Motor neuron (in vitro differentiated cells): ENCODE results near the gene SUSD2. TPM values are rescaled to one million over a fixed set of nuclear protein-coding genes. Genes with fewer than 3 reads are reported as not detected.
"Not testable (repeated sequence)": the region's sequence is repeated elsewhere in the genome, so short reads cannot be mapped to it uniquely, and the experiment has no call there.

Experiments
- ATAC-seq, 8 experiments: fragments of 200-7000 bp; cut with Tn5 transposase; replicated peaks in 6 of 8; 2 replicates each; pipeline ENCODE4 v1.8.0; 2021; ENCODE audit warnings: mild to moderate bottlenecking in 8 of 8, moderate library complexity in 8 of 8
- H3K27ac ChIP-seq, 2 donors: fragments of 250-450 bp; sonication (Bioruptor Pico); 2 replicates each; pipeline ENCODE4 v1.9.0; 2021; ENCODE audit warnings: antibody characterized with exemption in 2 of 2, mild to moderate bottlenecking in 2 of 2, moderate library complexity in 1 of 2
- H3K4me1 ChIP-seq, 2 donors: fragments of 250-450 bp; sonication (Bioruptor Pico); replicated peaks in 1 of 2; 2 replicates each; pipeline ENCODE4 v1.6.1; 2021; ENCODE audit warnings: antibody characterized with exemption in 2 of 2, mild to moderate bottlenecking in 2 of 2, moderate library complexity in 1 of 2
- H3K4me3 ChIP-seq, 5 donors: fragments of 250-450 bp; sonication (Bioruptor Pico); 2 replicates each; pipeline ENCODE4 v1.9.0; 2021; ENCODE audit warnings: antibody characterized with exemption in 5 of 5, mild to moderate bottlenecking in 5 of 5, moderate library complexity in 4 of 5
- WGBS, 10 experiments: fragments of 450-650 bp; shearing (Covaris generic); methylation state at CpG; one replicate each; pipeline ENCODE4 v1.0.0; 2022; 5-methylcytosine and 5-hydroxymethylcytosine counted together
- in situ Hi-C, 9 experiments: fragments of 400-800 bp; cut with MboI; loops; one replicate each; pipeline ENCODE4 v1.15.0; 2021; ENCODE audit warnings: low sequenced_read_pairs in 9 of 9, low pct_unique_long_range_greater_than_20kb in 2 of 9; ENCODE audit not compliant: unreplicated experiment in 9 of 9
- total RNA-seq, 8 experiments: library from RNA; unstranded; fragments of 300-600 nt; gene quantifications; 2 replicates each; pipeline versions ENCODE4 v1.2.3 to v1.2.4, GENCODE V29; 2022

Gene SUSD2
- total RNA-seq, 8 experiments from 2014 or later, result 0.22 to 7.6 (median 1.3) TPM

DNA sequence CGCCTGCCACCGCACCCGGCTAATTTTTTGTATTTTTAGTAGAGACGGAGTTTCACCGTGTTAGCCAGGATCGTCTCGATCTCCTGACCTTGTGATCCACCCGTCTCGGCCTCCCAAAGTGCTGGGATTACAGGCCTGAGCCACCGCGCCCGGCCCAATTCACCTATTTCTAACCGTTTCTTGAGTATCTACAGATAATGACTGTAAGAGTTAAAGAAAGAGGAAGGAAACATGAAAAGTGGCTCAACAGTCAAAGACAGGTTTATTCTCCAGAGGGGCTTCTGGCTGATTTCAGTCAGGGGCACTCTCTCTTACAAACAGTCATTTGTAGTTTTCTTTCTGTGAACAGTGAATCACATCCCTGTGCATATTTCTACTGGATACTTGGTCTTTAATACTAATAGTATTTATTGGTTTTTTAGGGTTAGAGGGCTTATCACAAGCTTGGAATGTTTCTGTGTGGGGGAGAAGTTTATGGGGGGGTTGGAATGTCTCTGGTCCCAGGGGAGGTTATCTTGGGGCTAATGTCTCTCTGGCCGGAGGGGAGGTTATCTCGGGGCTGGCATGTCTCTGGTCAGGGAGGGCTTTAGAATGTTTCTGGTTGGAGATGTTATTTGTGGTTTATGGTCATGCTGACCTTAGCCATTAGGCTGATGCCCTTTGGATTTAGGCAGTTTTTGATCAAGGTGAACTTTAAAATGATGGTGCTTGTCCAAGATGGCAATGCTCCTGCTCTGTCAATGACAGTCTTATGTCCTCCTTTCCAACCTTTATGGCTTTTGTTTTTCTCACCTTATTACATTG, 25.4 kb downstream of the SUSD2 start:
- in situ Hi-C loops, H3K27ac ChIP-seq: not testable (repeated sequence)
- WGBS, 10 experiments, result 88 to 100% (median 96%) methylated on average over 1 to 13 of the region's 15 CpGs; no CpG with 5 or more reads in 3 of the 10 experiments

DNA sequence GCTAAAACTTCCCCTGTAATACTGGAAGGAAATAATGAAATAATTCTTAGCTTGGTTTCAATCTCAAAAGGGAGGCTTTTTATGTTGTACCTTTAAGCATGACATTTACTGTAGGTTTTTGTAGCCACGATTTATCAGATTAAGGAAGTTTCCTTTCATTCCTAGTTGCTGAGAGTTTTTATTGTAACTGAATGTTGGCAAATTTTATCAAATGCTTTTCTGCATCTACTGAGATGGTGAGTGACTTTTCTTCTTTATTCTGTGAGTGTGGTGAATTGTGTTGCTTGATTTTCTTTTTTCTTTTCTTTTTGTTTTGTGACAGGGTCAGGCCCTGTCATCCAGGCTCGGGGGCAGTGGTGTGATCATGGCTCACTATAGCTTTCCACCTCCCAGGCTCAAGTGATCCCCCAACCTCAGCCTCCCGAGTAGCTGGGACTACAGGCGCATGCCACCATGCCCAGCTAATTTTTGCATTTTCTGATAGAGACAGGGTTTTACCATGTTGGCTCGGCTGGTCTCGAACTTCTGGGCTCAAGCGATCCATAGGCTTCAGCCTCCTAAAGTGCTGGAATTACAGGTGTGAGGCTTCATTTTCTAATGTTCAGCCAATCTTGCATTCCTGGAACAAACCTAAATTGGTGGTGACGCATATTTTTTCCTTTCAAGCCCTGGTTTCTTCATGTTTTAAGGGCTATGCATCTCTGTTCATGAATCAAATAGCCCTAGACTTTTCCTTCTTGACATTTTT, 26.2 kb downstream of the SUSD2 start:
- in situ Hi-C loops, result no loop called here
- H3K4me3 ChIP-seq, result no peak overlapping the region
- 29 to 93% (median 66%) methylated on average over 1 to 7 of the region's 8 CpGs for WGBS, 10 experiments
- no peak for ATAC-seq
- H3K27ac ChIP-seq, result no peak overlapping the region
- peaks cover 0 to 3% of the 10 kb centered on the region in 2 donors for H3K4me1 ChIP-seq

More for the DNA sequence above, 25.4 kb downstream of the SUSD2 start:
- not testable (repeated sequence) for ATAC-seq, H3K4me3 ChIP-seq, H3K4me1 ChIP-seq

DNA sequence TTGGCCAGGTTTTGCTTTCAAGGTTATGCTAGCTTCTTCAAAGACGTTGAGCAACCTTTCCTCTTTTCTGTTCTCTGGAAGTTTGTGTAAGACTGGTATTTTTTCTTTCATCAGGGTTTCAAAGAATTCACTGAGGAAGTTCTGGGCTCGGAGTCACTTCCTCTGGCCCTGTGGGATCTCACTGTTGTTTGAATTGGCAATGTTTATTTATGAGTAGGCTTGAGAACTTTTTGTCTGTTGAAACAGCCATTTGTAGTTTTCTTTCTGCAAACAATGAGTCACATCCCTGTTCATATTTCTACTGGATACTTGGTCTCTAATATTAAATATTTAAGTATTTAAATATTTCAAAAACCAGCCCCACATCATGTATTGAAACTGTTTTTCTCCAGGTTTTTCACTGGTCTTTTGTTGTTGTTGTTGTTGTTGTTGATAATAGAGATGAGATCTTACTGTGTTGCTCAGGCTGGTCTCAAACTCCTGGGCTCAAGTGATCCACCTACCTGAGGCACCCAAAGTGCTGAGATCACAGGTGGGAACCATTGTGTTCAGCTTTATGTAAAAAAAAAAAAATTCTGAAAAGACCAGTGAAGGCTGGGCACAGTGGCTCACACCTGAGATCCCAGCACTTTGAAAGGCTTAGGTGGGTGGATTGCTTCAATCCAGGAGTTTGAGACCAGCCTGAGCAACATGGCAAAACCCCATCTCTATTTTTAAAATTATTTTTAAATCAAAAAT, 26.9 kb downstream of the SUSD2 start:
- Histone ChIP-seq H3K4me3 (no peak overlapping the region), H3K4me1 (peaks cover 0 to 3% of the 10 kb centered on the region in 2 donors), H3K27ac (no peak overlapping the region)
- in situ Hi-C loops, result no loop called here
- WGBS, 10 experiments, result 0 to 50% (median 20%) methylated on average over 1 to 2 of the region's 2 CpGs; no CpG with 5 or more reads in 1 of the 10 experiments
- peak in 3 of 8 experiments; percentile 20 to 39 (median 26) for ATAC-seq

DNA sequence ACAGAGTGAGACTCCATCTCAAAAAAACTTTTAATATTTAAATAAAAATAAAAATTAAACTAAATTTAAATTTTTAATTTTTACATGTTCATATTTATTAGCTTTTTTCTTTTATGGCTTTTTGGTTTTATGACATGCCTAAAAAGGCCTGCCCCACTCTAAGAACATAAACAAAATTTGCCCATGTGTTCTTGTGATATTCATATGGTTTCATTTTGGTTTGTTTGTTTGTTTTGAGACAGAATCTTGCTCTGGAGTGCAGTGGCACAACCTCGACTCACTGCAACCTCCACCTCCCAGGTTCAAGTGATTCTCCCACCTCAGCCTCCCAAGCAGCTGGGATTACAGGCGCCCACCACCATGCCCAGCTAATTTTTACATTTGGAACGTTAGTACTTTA, 27.7 kb downstream of the SUSD2 start:
- ATAC-seq, result no peak
- Histone ChIP-seq H3K27ac (no peak overlapping the region), H3K4me1 (peaks cover 0 to 3% of the 10 kb centered on the region in 2 donors), H3K4me3 (no peak overlapping the region)
- 47 to 100% (median 100%) methylated on average over 1 to 3 of the region's 3 CpGs; no CpG with 5 or more reads in 3 of the 10 experiments for WGBS, 10 experiments
- in situ Hi-C loops, result no loop called here

DNA sequence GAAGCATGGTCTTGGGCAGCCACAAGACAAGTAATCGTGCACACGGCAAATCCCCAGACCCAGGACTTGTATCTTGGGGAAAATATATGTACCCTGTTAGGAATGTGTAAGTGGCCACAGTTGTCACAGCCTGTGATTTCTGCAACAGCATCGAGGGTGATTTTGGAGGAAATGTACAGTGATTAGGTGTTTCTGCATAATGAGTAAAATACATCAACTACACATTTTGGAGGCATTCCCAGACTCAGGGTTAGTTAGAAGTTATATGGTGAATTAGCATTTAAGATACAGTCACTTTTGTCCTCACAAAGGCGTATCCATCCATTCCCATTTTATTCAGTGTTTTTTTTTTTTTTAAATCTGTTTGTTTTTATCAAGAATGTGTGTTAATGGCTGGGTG, 28.4 kb downstream of the SUSD2 start:
- no peak for ATAC-seq
- WGBS, 10 experiments, result 20 to 96% (median 82%) methylated on average over 1 to 4 of the region's 4 CpGs; no CpG with 5 or more reads in 4 of the 10 experiments
- H3K27ac ChIP-seq, result no peak overlapping the region
- peaks cover 0 to 3% of the 10 kb centered on the region in 2 donors for H3K4me1 ChIP-seq
- in situ Hi-C loops, result no loop called here
- no peak overlapping the region for H3K4me3 ChIP-seq

DNA sequence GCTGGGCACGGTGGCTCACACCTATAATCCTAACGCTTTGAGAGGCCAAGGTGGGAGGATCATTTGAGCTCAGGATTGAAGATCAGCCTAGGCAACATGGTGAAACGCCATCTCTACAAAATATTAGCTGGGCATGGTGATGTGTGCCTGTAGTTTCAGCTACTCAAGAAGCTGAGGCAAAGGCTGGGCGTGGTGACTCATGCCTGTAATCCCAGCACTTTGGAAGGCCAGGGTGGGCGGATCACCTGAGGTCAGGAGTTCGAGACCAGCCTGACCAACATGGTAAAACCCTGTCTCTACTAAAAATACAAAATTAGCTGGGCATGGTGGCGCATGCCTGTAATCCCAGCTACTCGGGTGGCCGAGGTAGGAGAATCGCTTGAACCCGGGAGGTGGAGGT, 29.1 kb downstream of the SUSD2 start:
- ATAC-seq, H3K4me3 ChIP-seq, H3K27ac ChIP-seq, in situ Hi-C loops, H3K4me1 ChIP-seq: not testable (repeated sequence)
- WGBS, 10 experiments, result 80 to 95% (median 89%) methylated on average over 1 to 10 of the region's 11 CpGs; no CpG with 5 or more reads in 2 of the 10 experiments

DNA sequence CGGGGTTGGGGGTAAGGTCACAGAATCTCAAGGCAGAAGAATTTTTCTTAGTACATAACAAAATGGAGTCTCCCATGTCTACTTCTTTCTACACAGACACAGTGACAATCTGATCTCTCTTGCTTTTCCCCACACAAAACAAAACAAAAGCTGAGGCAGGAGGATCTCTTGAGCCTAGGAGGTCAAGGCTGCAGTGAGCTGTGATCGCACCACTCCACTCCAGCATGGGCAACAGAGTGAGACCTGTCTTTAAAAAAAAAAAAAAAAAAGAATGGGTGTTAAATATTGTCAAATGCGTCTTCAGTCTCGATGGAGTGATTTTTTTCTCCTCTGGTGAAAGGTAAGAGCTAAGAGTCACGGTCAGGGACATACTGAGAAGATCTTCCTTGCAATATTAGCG, 30.4 kb downstream of the SUSD2 start:
- H3K4me3 ChIP-seq, ATAC-seq, H3K27ac ChIP-seq, H3K4me1 ChIP-seq, in situ Hi-C loops: not testable (repeated sequence)
- 60 to 100% (median 92%) methylated on average over 1 to 4 of the region's 6 CpGs for WGBS, 10 experiments

DNA sequence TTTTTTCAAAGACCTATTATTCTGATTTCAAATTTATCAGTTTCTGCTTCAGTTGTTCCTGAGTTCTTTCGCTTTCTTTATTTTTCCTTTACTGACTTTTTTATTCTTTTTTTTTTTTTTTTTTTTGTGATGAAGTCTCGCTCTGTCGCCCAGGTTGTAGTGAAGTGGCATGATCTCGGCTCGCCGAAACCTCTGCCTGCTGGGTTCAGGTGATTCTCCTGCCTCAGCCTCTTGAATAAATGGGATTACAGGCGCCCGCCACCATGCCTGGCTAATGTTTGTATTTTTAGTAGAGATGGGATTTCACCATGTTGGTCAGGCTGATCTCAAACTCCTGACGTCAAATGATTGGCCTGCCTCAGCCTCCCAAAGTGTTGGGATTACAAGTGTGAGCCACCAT, 31.8 kb downstream of the SUSD2 start:
- H3K4me1 ChIP-seq, ATAC-seq, H3K4me3 ChIP-seq, H3K27ac ChIP-seq, in situ Hi-C loops: not testable (repeated sequence)
- WGBS, 10 experiments, result 81 to 100% (median 97%) methylated on average over 1 to 9 of the region's 9 CpGs

DNA sequence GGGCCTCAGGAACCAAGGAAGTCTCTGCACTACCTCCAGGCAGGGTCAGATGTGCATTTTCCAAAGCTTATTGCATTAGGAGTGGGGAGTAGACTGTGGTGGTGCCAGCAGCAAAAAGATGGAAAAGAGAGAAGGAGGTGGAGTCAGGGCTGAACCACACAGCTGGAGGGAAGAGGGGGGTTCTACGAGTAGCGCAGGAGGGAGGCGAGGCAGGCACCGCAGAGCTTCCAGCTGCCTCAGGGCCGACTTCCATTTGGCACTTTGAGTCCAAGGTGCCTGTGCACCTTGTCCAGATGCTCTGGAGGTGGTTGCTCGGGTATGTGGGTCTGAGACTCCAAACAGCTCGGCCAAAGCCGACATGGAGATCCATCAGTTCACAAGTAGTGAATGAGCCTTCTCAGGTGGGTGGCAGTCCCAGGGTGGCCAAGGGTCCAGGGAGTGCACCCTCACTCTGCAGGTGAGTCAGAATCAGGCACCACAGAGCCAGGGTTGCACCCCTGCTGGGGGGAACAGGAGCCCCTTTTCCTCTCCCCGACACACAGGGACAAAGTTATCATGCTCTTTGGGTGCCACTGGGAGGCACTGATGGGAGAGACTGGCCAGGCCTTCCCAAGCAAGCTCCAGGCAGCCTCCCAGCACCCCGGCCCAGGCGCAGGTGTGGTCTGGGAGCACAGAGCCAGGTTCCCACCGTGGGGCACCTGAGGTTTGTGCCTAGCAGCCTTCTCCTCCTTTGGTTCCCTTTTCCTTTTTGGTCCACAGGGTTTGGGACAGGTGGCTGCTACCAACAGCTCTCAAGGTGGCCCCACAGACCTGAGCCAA, 33.4 kb downstream of the SUSD2 start:
- Histone ChIP-seq H3K4me3 (no peak overlapping the region), H3K4me1 (peaks cover 0 to 3% of the 10 kb centered on the region in 2 donors), H3K27ac (no peak overlapping the region)
- WGBS, 10 experiments, result 37 to 79% (median 72%) methylated on average over 2 to 5 of the region's 12 CpGs; no CpG with 5 or more reads in 6 of the 10 experiments
- in situ Hi-C loops, result no loop called here
- peak in 3 of 8 experiments; percentile 40 to 55 (median 42) for ATAC-seq

DNA sequence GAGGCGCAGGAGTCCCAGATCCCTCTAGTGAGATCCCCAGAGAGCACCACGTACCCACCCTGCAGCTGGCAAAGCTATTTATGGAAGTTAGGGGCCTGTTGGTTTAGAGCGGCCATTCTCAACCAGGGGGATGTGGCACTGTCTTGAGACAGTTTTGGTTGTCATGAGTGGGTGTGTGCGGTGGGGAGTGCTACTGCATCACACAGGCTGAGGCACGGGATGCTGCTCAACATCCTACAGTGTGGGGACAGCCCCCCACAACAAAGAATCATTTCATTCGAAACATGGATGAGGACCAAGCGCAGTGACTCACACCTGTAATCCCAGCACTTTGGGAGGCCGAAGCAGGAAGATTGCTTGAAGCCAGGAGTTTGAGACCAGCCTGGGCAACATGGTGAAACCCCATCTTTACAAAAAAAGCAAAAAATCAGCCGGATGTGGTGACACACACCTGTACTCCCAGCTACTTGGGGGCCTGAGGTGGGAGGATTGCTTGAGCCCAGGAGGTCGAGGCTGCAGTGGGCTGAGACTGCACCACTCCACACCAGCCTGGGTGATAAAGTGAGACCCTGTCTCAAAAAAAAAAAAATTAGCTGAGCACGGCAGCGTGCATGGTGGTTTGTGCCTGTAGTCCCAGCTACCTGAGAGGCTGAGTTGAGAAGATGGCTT, 35.4 kb downstream of the SUSD2 start:
- Histone ChIP-seq H3K4me3 (no peak overlapping the region), H3K4me1 (peaks cover 0 to 3% of the 10 kb centered on the region in 2 donors), H3K27ac (no peak overlapping the region)
- in situ Hi-C loops, result no loop called here
- 66 to 93% (median 89%) methylated on average over 2 to 7 of the region's 12 CpGs; no CpG with 5 or more reads in 2 of the 10 experiments for WGBS, 10 experiments
- no peak for ATAC-seq

DNA sequence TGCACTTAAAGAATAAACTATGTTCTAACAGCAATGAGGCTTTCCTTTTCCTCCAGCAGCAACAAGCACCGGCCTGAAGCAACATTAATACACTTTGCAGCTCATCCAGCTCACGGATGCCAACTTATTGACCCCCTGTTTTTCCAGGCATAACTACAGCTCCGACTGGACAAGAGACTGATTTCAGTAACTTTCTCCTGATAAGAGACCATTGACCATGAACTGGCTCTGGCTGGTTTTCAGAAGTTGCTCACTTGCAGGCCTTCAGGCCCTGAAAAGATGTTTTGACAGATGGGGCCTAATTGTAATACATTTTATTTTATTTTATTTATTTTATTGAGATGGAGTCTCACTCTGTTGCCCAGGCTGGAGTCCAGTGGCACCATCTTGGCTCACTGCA, 36.1 kb downstream of the SUSD2 start:
- Histone ChIP-seq H3K4me1 (no peaks in the 10 kb centered on the region), H3K27ac (no peak overlapping the region), H3K4me3 (no peak overlapping the region)
- WGBS, 10 experiments, result 75 to 100% (median 88%) methylated on average over 2 to 3 of the region's 3 CpGs; no CpG with 5 or more reads in 4 of the 10 experiments
- no peak for ATAC-seq
- in situ Hi-C loops, result no loop called here

DNA sequence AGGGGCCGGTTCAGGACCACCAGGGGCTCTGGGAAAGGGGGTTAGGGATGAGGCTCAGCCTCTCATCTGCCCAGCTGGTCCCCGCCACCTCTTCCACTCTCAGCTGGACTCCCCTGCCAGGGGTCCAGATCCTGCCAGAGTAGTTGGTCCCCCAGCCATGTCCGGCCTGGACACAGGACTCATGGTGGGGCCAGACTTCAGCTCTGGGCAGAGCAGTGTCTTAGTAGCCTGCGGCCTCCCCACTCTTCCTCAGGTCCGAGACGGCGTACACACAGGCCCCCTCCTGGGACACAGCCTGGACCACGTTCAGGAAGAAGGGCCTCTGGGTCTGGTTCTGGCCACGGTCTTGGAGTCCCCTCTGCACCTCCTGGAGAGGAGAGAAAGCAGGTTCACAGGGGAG, 38.5 kb downstream of the SUSD2 start:
- in situ Hi-C loops, result no loop called here
- Histone ChIP-seq H3K4me1 (no peaks in the 10 kb centered on the region), H3K27ac (no peak overlapping the region), H3K4me3 (no peak overlapping the region)
- ATAC-seq, result no peak
- 25 to 100% (median 90%) methylated on average over 1 to 4 of the region's 9 CpGs; no CpG with 5 or more reads in 5 of the 10 experiments for WGBS, 10 experiments
